Stomach (tissue), 4 donors: ENCODE measurements around the gene RAPGEFL1.

Experiments used
- EP300 ChIP-seq: sonication (generic); formaldehyde crosslinking; IDR thresholded peaks from one replicate; pipeline ENCODE4 v1.6.1; 2017; ENCODE audit warnings: antibody characterized with exemption
- TF ChIP-seq, protein P1 (sequence below), 7 experiments: fragments of 450-650 bp in 4 of 7; fragments of 200-600 bp in 3 of 7; sonication (generic) in 3 of 7; IDR thresholded peaks; one replicate each; pipeline ENCODE4 v1.5.1; 2016 to 2019; ENCODE audit warnings: antibody characterized with exemption in 7 of 7, control low read depth in 2 of 7, mild to moderate bottlenecking in 1 of 7

DNA sequence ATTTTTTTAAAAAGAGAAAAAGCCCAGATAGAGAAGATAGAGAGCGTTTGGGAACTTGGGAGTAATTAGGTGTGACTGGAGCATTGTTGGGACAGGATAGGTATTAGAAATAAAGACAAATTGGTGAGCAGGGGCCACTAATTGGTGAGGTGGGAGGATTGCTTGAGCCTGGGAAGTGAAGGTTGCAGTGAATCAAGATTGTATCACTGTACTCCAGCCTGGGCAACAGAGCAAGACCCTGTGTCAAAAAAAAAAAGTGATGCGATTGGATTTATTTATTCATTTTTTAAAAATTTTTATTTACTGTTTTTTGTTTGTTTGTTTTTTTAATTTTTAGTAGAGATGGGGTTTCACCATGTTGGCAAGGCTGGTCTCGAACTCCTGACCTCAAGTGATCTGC lies 31.8 kb upstream of the RAPGEFL1 start:
- TF ChIP-seq, protein P1, sequence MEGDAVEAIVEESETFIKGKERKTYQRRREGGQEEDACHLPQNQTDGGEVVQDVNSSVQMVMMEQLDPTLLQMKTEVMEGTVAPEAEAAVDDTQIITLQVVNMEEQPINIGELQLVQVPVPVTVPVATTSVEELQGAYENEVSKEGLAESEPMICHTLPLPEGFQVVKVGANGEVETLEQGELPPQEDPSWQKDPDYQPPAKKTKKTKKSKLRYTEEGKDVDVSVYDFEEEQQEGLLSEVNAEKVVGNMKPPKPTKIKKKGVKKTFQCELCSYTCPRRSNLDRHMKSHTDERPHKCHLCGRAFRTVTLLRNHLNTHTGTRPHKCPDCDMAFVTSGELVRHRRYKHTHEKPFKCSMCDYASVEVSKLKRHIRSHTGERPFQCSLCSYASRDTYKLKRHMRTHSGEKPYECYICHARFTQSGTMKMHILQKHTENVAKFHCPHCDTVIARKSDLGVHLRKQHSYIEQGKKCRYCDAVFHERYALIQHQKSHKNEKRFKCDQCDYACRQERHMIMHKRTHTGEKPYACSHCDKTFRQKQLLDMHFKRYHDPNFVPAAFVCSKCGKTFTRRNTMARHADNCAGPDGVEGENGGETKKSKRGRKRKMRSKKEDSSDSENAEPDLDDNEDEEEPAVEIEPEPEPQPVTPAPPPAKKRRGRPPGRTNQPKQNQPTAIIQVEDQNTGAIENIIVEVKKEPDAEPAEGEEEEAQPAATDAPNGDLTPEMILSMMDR (IDR thresholded peaks at IDR 0.05), result no peak
- no peak for TF ChIP-seq EP300
